ENCODE data around the gene PFDN1.

Gene PFDN1

GRCh38 chr5:140282266-140282665, 20.6 kb downstream of the PFDN1 start:
- no peak overlapping the region for H3K27ac ChIP-seq
- TF ChIP-seq CTCF (conservative IDR thresholded peaks at IDR 0.05), result no peak

GRCh38 chr5:140275837-140276236, 27.1 kb downstream of the PFDN1 start:
- no peak for TF ChIP-seq CTCF (conservative IDR thresholded peaks at IDR 0.05)
- H3K27ac ChIP-seq, result no peak overlapping the region

GRCh38 chr5:140273401-140273877, 29.5 kb downstream of the PFDN1 start:
- no peak overlapping the region for H3K27ac ChIP-seq
- TF ChIP-seq CTCF (conservative IDR thresholded peaks at IDR 0.05), result no peak

GRCh38 chr5:140270008-140270407, 32.9 kb downstream of the PFDN1 start:
- TF ChIP-seq CTCF (conservative IDR thresholded peaks at IDR 0.05), result no peak

GRCh38 chr5:140267559-140268018, 35.3 kb downstream of the PFDN1 start:
- TF ChIP-seq CTCF (conservative IDR thresholded peaks at IDR 0.05), result no peak
- no peak overlapping the region for H3K27ac ChIP-seq

More at GRCh38 chr5:140270008-140270407, 32.9 kb downstream of the PFDN1 start:
- H3K27ac ChIP-seq, result no peak overlapping the region

GRCh38 chr5:140267201-140267540, 35.7 kb downstream of the PFDN1 start:
- no peak overlapping the region for H3K27ac ChIP-seq
- TF ChIP-seq CTCF (conservative IDR thresholded peaks at IDR 0.05), result no peak

GRCh38 chr5:140266471-140267200, 36.3 kb downstream of the PFDN1 start:
- no peak overlapping the region for H3K27ac ChIP-seq
- no peak for TF ChIP-seq CTCF (conservative IDR thresholded peaks at IDR 0.05)

Data from VCaP (cell line).